HUES48 (cell line): ENCODE measurements around the gene GNG13.
"Not testable (repeated sequence)": the region's sequence is repeated elsewhere in the genome, so short reads cannot be mapped to it uniquely, and the experiment has no call there.

Experiments used
- H3K27ac ChIP-seq: one replicate; pipeline ENCODE4 v1.7.0; 2013; ENCODE audit warnings: low read depth, low read length, inconsistent platforms
- H3K27me3 ChIP-seq: 2 replicates; pipeline ENCODE4 v1.6.1; 2013; ENCODE audit warnings: mild to moderate bottlenecking, low read length; ENCODE audit not compliant: control insufficient read depth, insufficient read depth
- H3K36me3 ChIP-seq: 2 replicates; pipeline ENCODE4 v1.6.1; 2013; ENCODE audit warnings: low read length; ENCODE audit not compliant: control insufficient read depth, insufficient read depth
- H3K4me1 ChIP-seq: 2 replicates; pipeline ENCODE4 v1.6.1; 2013; ENCODE audit warnings: mild to moderate bottlenecking, low read length; ENCODE audit not compliant: control insufficient read depth, insufficient read depth
- H3K4me3 ChIP-seq: 2 replicates; pipeline ENCODE4 v1.5.1; 2013; ENCODE audit warnings: mild to moderate bottlenecking, low read depth, low read length
- H3K9ac ChIP-seq: 2 replicates; pipeline ENCODE4 v1.6.1; 2013; ENCODE audit warnings: mild to moderate bottlenecking, low read depth, low read length, moderate library complexity
- H3K9me3 ChIP-seq: 2 replicates; pipeline ENCODE4 v1.6.1; 2013; ENCODE audit warnings: low read length; ENCODE audit not compliant: control insufficient read depth, insufficient read depth

GNG13 gene

DNA sequence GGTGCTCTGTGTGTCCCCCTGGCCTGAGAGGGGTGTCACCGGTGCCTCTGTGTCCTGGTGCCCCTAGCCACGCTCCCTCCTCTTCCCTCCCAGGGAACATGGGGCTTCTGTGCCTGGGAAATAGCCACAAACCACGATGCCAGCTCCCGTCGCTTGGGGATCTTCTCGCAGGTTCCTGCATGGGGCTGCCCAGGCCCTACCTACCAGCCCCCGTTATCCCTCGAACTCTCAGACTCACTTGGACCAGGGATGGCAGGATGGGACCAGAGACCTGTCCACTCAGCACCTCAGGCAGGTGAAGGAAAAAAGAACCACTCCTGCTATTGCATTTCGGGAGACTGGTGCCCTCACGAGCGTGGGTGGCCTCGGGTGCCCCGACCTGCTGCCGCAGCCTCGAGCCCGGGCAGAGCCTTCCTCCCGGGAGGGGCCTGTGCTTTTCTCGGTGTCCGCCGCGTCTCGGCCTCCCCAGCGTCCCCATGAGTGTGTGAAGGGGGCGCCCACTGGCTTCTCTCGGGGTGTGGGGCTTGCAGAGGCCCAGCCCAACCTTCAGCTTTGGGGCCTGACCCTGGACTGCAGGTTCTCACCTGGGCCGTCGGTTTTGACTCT, 41.0 kb upstream of the GNG13 start:
- H3K9me3 ChIP-seq, result 0 out of 2 replicates have a peak, but pooled peaks cover 3% of the 10 kb centered on the region
- no peaks in the 10 kb centered on the region for H3K4me1 ChIP-seq
- no peak overlapping the region for H3K4me3 ChIP-seq
- no peak overlapping the region for H3K27ac ChIP-seq
- no peak overlapping the region for H3K9ac ChIP-seq
- H3K36me3 ChIP-seq, result no peaks in the 10 kb centered on the region
- H3K27me3 ChIP-seq, result no peaks in the 10 kb centered on the region

DNA sequence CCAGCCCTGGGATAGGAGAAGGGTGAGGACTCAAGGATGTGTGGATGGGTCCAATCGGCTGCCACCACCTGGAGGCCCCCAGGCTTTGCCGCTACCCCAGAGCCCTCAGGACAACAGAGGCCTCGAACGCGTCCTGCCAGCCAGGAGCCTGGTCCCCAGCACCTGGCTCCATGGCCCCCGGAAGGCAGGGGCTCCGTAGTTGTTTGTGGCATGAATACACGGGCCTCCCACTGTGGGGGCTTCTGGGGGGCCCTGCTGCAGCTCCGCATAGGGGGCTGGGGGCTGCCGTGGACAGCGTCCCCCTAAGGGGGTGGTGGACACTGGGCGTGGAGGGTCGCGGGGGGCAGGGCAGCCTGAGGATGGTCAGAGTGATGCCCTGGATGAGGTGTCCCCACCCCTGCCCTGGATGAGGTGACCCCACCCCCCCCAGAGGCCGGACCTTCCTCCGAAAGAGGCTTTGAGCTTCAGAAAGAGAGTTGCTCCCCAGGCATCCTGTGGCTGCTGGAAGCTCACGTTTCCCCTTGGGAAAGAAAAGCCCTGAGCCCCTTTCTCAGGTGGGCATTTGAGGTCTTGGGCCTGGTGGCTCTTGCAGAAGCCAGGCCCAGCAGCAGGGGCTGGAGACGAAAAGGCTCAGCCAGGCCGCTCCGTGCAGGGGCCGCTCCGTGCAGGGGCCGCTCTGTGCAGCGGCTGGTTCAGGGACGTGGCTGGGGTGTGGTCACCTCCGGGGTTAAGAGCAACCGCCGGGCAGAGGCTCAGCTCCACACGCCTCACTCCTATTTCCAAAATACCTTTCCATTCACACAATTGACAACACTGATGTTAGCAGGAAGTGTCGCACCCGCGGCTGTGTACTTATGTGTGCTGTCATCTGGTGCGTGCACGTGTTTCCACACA, 40.3 kb upstream of the GNG13 start:
- Histone ChIP-seq H3K27me3 (no peaks in the 10 kb centered on the region), H3K9me3 (peaks cover 9% of the 10 kb centered on the region; the same call in 1 of the 2 replicates), H3K36me3 (no peaks in the 10 kb centered on the region), H3K4me3 (no peak overlapping the region), H3K4me1 (no peaks in the 10 kb centered on the region), H3K9ac (no peak overlapping the region), H3K27ac (no peak overlapping the region)

- no peaks in the 10 kb centered on the region for H3K27me3 ChIP-seq
- peaks cover 9% of the 10 kb centered on the region; the same call in 1 of the 2 replicates for H3K9me3 ChIP-seq
- H3K4me1 ChIP-seq, result no peaks in the 10 kb centered on the region
- no peak overlapping the region for H3K9ac ChIP-seq
- H3K27ac ChIP-seq, result no peak overlapping the region
- no peak overlapping the region for H3K4me3 ChIP-seq
- H3K36me3 ChIP-seq, result no peaks in the 10 kb centered on the region
Observed at GRCh38 chr16:839643-840408, 39.3 kb upstream of the GNG13 start.

DNA sequence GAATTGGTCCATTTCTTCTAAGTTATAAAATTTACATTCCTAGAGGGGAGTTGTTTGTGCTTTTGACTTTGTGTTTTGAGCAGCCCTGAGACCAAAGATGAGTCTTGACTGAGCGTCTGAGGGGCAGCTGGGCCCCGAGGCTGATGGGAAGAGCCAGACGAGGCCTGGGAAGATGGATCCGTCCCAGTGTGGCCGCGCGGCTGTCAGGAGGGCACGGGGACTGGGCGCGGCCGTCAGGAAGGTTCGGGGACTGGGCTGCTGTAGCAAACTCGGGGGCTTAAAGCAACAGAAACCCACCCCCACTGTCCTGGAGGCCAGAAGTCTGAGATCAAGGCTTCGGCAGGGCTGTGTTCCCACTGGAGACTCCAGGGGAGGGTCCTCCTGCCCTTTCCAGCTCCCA, 38.2 kb upstream of the GNG13 start:
- no peak overlapping the region for H3K4me3 ChIP-seq
- H3K4me1 ChIP-seq, result no peaks in the 10 kb centered on the region
- no peak overlapping the region for H3K9ac ChIP-seq
- H3K36me3 ChIP-seq, result no peaks in the 10 kb centered on the region
- H3K9me3 ChIP-seq, result peaks cover 9% of the 10 kb centered on the region; the same call in 1 of the 2 replicates
- no peaks in the 10 kb centered on the region for H3K27me3 ChIP-seq
- H3K27ac ChIP-seq, result no peak overlapping the region

DNA sequence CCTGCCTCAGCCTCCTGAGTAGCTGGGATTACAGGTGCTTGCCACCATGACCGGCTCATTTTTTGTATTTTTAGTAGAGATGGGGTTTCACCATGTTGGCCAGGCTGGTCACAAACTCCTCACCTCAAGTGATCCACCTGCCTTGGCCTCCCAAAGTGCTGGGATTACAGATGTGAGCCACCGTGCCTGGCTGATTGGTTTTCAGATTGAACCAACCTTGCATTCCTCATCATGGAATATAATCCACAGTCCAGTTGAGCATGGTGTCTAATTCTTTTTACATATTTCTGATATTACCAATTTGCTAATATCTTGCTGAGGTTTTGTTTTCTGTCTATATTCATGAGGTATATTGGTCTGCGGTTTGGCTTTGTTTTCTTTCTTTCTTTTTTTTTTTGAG, 36.3 kb upstream of the GNG13 start:
- H3K9ac ChIP-seq, H3K27ac ChIP-seq, H3K9me3 ChIP-seq, H3K36me3 ChIP-seq, H3K4me3 ChIP-seq, H3K4me1 ChIP-seq, H3K27me3 ChIP-seq: not testable (repeated sequence)

DNA sequence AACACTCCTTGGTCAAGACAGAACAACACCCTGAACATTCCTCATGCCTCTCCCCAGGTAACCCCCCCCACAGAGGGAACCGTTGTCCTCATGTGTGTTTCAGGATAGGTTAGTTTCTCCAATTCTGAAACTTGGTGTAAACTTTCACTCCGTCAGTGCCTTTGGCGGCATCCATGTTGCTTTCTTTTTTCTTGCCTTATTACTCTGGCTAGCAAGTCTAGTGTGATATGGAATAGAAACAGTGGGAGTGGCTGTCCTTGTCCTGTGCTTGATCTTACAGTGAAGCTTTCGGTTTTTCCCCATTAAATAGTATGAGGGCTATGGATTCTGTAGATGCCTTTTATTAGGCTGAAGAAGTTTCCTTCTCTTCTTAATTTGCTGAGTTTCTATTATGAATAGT, 35.7 kb upstream of the GNG13 start:
- Histone ChIP-seq H3K9ac (no peak overlapping the region), H3K27ac (no peak overlapping the region), H3K4me3 (no peak overlapping the region), H3K9me3 (peaks cover 9% of the 10 kb centered on the region; the same call in 1 of the 2 replicates), H3K4me1 (no peaks in the 10 kb centered on the region), H3K36me3 (no peaks in the 10 kb centered on the region), H3K27me3 (no peaks in the 10 kb centered on the region)

DNA sequence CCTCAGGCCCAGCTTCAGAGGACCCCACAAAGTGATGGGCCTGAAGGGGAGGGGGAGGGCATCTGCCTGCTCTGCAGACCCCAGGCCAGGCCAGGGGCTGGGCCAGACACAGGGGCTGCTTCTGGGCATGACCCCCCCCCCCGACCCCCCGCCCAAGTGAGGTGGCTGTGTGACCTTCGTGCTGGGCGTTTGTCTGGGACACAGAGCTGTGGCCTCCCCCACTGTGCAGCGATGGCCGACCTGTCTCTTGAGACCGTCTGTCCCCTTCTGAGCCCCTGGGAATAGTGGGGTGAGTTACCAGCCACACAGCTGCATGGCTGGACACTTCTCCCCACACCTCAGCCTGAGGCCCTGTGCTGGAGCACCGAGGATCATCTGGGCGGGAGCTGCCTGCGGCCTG, 34.8 kb upstream of the GNG13 start:
- H3K9me3 ChIP-seq, result peaks cover 9% of the 10 kb centered on the region; the same call in 1 of the 2 replicates
- no peaks in the 10 kb centered on the region for H3K36me3 ChIP-seq
- no peaks in the 10 kb centered on the region for H3K4me1 ChIP-seq

GRCh38 chr16:833411-833810, 32.9 kb upstream of the GNG13 start:
- H3K36me3 ChIP-seq, result no peaks in the 10 kb centered on the region
- H3K27ac ChIP-seq, result no peak overlapping the region
- H3K9ac ChIP-seq, result no peak overlapping the region
- no peak overlapping the region for H3K4me3 ChIP-seq
- H3K27me3 ChIP-seq, result no peaks in the 10 kb centered on the region
- H3K4me1 ChIP-seq, result no peaks in the 10 kb centered on the region
- H3K9me3 ChIP-seq, result peaks cover 9% of the 10 kb centered on the region; the same call in 1 of the 2 replicates

More for the DNA sequence above, 34.8 kb upstream of the GNG13 start:
- Histone ChIP-seq H3K9ac (no peak overlapping the region), H3K27me3 (no peaks in the 10 kb centered on the region), H3K27ac (no peak overlapping the region), H3K4me3 (no peak overlapping the region)

- no peak overlapping the region for H3K27ac ChIP-seq
- H3K27me3 ChIP-seq, result no peaks in the 10 kb centered on the region
- no peaks in the 10 kb centered on the region for H3K36me3 ChIP-seq
- no peaks in the 10 kb centered on the region for H3K4me1 ChIP-seq
- H3K9ac ChIP-seq, result no peak overlapping the region
- no peak overlapping the region for H3K4me3 ChIP-seq
- H3K9me3 ChIP-seq, result peaks cover 9% of the 10 kb centered on the region; the same call in 1 of the 2 replicates
Observed at GRCh38 chr16:832652-833336, 32.3 kb upstream of the GNG13 start.

DNA sequence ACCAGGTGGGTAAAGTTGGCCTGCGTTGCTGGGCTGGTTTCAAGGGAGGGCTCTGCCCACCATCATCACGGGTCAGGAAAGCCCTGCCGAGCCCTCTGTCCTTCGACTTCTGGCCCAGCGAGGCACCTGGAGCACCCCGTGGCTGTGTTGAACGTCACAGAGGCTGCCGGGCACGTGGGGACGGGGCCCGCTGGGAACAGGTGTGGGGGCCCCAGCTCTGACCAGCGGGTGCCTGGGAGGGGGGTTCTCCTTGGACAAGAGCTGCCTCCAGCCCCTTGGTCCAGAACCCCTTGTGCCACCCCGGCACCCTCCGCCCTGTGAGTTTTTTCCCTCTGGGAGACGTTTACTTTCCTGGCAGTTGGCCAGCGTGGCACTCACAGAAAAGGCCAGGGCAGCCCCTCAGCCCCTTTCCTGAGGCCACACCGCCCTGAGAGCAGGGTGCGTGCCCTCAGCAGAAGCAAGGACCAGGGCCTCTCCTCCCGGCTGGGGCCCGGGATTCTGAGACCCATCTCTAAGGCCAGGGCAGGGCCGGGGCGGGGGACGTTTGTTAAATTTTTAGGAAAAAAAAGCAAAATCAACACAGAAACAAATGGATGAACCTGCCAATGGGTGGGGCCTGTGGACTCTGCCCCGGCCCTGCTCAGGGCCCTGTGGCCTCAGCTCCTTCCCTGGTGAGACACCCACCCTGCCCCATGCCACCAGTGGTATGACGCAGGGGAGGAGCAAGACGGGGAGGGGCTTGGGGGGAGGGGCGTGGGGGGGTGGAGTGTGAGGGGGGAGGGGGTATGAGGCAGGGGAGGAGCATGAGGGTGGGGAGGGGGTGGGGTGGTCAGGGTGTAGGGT, 31.3 kb upstream of the GNG13 start:
- Histone ChIP-seq H3K36me3 (no peaks in the 10 kb centered on the region), H3K4me3 (no peak overlapping the region), H3K27ac (no peak overlapping the region), H3K27me3 (no peaks in the 10 kb centered on the region), H3K9me3 (peaks cover 7% of the 10 kb centered on the region; the same call in 1 of the 2 replicates), H3K4me1 (no peaks in the 10 kb centered on the region), H3K9ac (no peak overlapping the region)
